Thymus (tissue), 11 donors: ENCODE results near the gene TMIE. TPM values are rescaled to one million over a fixed set of nuclear protein-coding genes. Genes with fewer than 3 reads are reported as not detected.
"Not testable (repeated sequence)": the region's sequence is repeated elsewhere in the genome, so short reads cannot be mapped to it uniquely, and the experiment has no call there.

Experiments
- DNase-seq, 9 donors: peaks; one replicate each; pipeline ENCODE4 v3.0.0-alpha.2; 2013; ENCODE audit warnings: low spot score in 9 of 9, low read depth in 6 of 9, missing footprints in 1 of 9
- H3K27ac ChIP-seq, 2 donors: one replicate each; pipeline ENCODE4 v1.5.1; 2013; ENCODE audit warnings: control low read depth in 1 of 2, low read depth in 1 of 2, low read length in 1 of 2, mild to moderate bottlenecking in 1 of 2, moderate library complexity in 1 of 2
- H3K27me3 ChIP-seq, 2 donors: one replicate each; pipeline ENCODE4 v1.5.1; 2013; ENCODE audit warnings: low read length in 1 of 2; ENCODE audit not compliant: control insufficient read depth in 2 of 2, insufficient read depth in 1 of 2
- H3K36me3 ChIP-seq, 2 donors: one replicate each; pipeline ENCODE4 v1.5.1; 2013; ENCODE audit warnings: low read length in 1 of 2, mild to moderate bottlenecking in 1 of 2, moderate library complexity in 1 of 2; ENCODE audit not compliant: control insufficient read depth in 2 of 2, insufficient read depth in 2 of 2
- H3K4me1 ChIP-seq, 2 donors: one replicate each; pipeline ENCODE4 v1.5.1; 2013; ENCODE audit warnings: low read length in 2 of 2; ENCODE audit not compliant: control insufficient read depth in 2 of 2, insufficient read depth in 2 of 2
- H3K4me3 ChIP-seq, 2 donors: one replicate each; pipeline ENCODE4 v1.5.1; 2013; ENCODE audit warnings: low read length in 2 of 2, control low read depth in 1 of 2, mild to moderate bottlenecking in 1 of 2
- H3K9me3 ChIP-seq, 2 donors: one replicate each; pipeline ENCODE4 v1.5.1; 2013; ENCODE audit warnings: low read length in 1 of 2, mild to moderate bottlenecking in 1 of 2; ENCODE audit not compliant: control insufficient read depth in 2 of 2, insufficient read depth in 1 of 2
- WGBS: extraction: QIAGEN DNeasy Blood & Tissue Kit; methylation state at CpG from one replicate; pipeline ENCODE4 v1.1.7; 2013; 5-methylcytosine and 5-hydroxymethylcytosine counted together
- polyA plus RNA-seq: library from polyadenylated mRNA; stranded (reverse); fragments of 200-250 nt; gene quantifications from one replicate; pipeline ENCODE4 v1.2.3, GENCODE V29; 2013
- total RNA-seq: library from RNA; stranded (reverse); fragments of 120-200 nt; gene quantifications from one replicate; pipeline ENCODE4 v1.2.4, GENCODE V29; 2013
- donor health status: healthy.

Gene TMIE
- total and polyA plus RNA-seq, 2 donors: 0.57 to 0.85 TPM

DNA sequence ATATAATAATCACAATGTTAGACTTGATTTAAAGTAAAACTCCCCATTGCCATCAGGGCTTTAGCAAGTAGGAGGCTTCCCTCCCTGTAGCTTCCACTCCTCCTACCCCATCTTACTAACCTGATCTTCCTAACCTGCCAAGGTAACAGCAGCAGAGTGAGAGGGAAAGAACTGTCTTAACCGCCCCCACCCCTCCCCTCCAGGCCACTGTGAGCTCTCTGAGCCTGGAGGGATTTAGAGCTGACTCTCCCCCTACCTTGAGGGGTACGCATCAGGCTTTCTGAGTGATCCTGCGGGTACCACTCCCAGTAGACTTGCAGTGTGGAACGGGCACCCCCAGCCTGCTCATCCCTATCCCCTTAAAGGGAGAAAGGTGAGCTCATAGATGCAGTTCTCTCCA is 27.8 kb downstream of the TMIE start:
- 95% methylated on average over 4 of the region's 4 CpGs for WGBS
- Histone ChIP-seq H3K27ac (no peak overlapping the region), H3K4me3 (no peak overlapping the region), H3K27me3 (peaks cover 0 to 12% of the 10 kb centered on the region in 2 donors), H3K36me3 (no peaks in the 10 kb centered on the region), H3K9me3 (no peaks in the 10 kb centered on the region), H3K4me1 (no peaks in the 10 kb centered on the region)
- DNase-seq: no peak

DNA sequence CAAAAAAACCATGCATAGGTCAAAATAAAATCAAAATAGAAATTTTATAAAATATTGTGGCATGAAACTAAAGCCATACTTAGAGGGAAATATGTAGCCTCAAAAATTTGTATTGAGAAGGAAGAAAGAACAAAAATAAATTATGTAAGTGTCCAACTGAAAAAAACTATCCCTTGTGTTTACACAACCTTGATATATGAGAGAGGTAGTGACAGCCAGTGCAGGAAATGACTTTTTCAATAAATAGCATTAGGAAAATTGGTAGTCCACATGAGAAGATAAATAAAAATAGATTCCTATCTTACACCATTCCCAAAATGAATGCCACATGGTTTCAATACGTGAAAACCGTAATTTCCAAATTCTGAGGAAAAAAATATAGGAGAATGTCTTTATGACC is 29.6 kb downstream of the TMIE start:
- DNase-seq: no peak
- Histone ChIP-seq H3K27ac (no peak overlapping the region), H3K9me3 (no peaks in the 10 kb centered on the region), H3K4me3 (no peak overlapping the region), H3K27me3 (peaks cover 0 to 13% of the 10 kb centered on the region in 2 donors), H3K36me3 (no peaks in the 10 kb centered on the region), H3K4me1 (no peaks in the 10 kb centered on the region)
- WGBS: 96% methylated on average over 2 of the region's 2 CpGs

DNA sequence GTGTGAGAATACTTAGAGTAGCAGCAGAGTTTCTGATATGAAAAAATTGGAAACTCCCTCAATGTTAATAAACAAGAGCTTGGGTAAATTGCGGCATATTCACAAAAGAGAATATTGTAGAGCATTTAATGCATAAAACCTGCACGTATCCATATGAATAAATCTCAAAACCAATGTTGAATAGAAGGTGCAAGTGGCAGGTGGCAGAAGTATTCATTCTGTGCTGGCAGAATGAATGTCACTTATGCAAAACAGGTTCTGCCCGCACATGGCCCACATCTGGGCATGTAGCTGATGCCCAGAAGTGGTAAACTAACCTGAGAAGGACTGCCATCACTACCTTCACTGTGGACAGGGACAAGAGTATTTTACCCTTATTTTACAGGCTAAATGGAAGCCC is 30.6 kb downstream of the TMIE start:
- Histone ChIP-seq H3K9me3 (no peaks in the 10 kb centered on the region), H3K36me3 (no peaks in the 10 kb centered on the region), H3K27ac (no peak overlapping the region), H3K27me3 (peaks cover 0 to 13% of the 10 kb centered on the region in 2 donors), H3K4me1 (peaks cover 5 to 8% of the 10 kb centered on the region in 2 donors), H3K4me3 (no peak overlapping the region)
- WGBS: 97% methylated on average over 3 of the region's 3 CpGs
- DNase-seq: no peak

DNA sequence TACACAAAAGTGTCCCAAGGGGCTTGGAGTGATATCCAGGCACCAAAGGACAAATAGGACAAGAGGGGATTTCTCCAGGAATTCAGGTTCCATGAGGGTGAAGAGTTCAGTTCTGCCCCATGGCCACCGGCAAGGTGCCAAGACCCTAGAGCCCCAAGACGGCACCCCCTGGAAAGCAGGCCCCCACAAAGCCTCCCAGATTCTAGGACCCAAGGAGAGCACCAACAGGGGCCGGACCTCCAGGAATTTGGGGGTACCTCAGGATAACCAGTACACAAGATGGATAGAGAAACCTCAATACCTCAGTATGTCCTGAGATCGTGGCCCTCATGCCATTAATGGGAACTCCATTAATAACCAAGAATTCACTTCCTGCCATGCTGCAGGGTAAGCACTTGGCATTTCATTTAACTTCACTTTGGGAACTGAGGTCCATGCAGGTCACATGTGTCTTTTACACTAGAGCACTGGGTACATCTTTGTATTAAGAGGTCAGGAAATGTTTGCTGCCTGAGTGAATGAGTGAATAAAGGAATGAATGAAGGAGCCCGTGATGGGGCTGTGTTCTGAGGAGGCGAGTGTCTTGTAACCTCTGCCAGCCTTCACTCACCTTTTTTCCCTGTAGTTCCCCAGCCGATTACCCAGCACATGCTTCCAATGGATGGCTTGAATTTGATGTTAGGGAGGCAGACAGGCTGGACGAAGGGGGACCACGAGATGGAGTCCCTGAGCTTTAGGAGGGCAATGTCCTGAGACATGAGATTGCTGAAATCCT is 32.0 kb downstream of the TMIE start:
- DNase-seq: no peak
- H3K9me3 ChIP-seq: no peaks in the 10 kb centered on the region
- H3K4me3 ChIP-seq: no peak overlapping the region
- H3K27me3 ChIP-seq: peaks cover 0 to 13% of the 10 kb centered on the region in 2 donors
- 86% methylated on average over 9 of the region's 9 CpGs for WGBS
- no peaks in the 10 kb centered on the region for H3K36me3 ChIP-seq
- H3K4me1 ChIP-seq: peaks cover 13 to 17% of the 10 kb centered on the region in 2 donors
- no peak overlapping the region for H3K27ac ChIP-seq

DNA sequence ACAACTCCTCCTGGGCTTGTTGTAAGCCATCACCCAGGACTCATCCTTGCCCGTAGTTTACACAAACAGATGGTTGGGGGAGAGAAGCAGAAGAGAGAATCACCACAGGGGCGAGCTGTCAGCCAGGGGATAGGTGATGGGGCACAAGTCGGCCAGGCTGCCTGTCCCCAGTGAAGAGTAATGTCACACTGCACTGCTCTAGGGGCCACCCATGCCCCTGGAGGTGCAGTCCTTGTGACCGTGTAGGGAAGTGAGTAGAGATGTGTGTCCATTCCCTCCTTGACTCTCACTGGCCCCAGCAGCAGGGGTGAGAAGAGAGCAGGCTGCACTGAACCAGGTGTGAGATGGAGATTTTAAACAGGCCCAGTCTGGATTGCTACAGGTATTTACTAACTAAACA is 33.6 kb downstream of the TMIE start:
- Histone ChIP-seq H3K27ac (no peak overlapping the region), H3K4me1 (peaks cover 13 to 17% of the 10 kb centered on the region in 2 donors), H3K27me3 (peaks cover 0 to 8% of the 10 kb centered on the region in 2 donors), H3K4me3 (no peak overlapping the region), H3K9me3 (no peaks in the 10 kb centered on the region), H3K36me3 (no peaks in the 10 kb centered on the region)
- 97% methylated on average over 4 of the region's 4 CpGs for WGBS
- DNase-seq: no peak

DNA sequence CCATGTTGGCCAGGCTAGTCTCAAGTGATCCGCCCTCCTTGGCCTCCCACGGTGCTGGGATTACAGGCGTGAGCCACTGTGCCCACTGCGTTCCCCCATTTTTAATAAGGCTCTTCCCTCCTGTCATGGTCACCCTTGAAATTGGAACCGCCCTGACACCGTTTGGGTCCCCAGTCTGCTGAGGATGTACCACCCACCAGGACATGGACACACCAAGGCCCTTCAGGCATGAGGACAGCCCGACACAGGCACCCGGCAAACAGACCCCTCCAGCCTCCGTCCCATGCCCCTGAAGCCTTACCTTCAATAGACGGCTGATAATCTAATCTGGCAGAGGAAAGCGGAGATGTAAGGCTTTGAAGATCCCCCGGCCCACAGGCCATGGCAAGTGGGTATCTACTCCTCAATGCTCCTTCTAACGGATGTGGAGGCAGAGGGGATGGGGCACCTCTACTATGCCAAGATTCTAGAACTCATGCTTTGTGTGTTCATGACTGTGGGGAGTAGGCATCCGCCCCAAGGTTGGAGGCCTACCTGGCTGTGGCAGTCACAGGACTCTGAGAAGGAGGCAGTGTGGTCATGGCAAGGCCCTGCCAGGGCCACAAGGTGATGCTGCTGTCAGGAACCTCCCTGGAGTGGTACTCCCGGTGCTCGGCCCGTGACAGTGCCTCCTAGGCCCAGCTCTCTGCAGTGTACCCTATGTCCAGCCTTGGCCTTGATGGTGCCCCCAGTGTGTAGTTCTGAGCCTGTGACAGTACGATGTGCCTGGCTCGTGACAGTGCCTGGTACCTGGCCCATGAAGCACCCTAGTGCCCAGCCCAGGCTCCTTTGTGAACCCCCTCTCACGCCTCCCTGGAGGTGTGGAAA is 35.0 kb downstream of the TMIE start:
- Histone ChIP-seq H3K9me3 (no peaks in the 10 kb centered on the region), H3K36me3 (no peaks in the 10 kb centered on the region), H3K27me3 (peaks cover 0 to 6% of the 10 kb centered on the region in 2 donors), H3K4me1 (peaks cover 13 to 17% of the 10 kb centered on the region in 2 donors), H3K4me3 (no peak overlapping the region), H3K27ac (no peak overlapping the region)
- 90% methylated on average over 20 of the region's 20 CpGs for WGBS
- no peak for DNase-seq

DNA sequence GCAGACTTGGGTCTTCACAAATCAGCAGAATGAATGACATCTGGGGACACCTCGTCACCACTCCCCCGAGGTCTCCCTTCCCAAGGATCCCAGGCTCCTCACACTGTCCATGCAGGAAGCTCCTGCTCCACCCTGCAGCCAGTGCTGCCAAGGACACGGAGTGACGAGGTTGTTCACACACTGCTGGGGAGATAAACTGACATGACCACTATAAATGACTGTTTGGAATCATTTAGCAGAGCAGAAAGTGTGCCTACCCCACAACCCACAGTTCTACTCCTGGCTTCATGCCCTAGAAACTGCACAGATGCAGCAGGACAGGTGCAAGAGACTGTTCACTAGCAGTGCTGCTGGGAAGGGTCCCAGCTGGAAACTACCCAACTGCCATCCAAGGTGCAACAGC is 36.1 kb downstream of the TMIE start:
- WGBS: 59% methylated on average over 4 of the region's 4 CpGs
- peak in 5 of 9 donors; percentile 8 to 57 (median 26) for DNase-seq
- no peaks in the 10 kb centered on the region for H3K36me3 ChIP-seq

DNA sequence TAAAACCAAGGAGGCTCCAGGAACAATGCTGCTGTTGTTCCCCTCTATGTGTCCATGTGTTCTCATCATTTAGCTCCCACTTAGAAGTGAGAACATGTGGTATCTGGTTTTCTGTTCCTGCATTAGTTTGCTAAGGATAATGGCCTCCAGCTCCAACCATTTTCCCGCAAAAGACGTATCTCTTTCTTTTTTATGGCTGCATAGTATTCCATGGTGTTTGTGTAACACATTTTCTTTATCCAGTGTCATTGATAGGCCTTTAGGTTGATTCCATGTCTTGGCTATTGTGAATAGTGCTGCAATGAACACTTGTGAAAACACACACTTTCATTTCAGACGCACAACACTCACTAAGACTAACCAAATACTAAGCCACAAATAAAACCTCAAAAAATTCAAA is 38.4 kb downstream of the TMIE start:
- not testable (repeated sequence) for DNase-seq, H3K9me3 ChIP-seq, H3K4me3 ChIP-seq, H3K27me3 ChIP-seq, H3K27ac ChIP-seq, H3K36me3 ChIP-seq
- WGBS: 99% methylated on average over 3 of the region's 3 CpGs
- H3K4me1 ChIP-seq: peaks cover 13 to 17% of the 10 kb centered on the region in 2 donors

More for the DNA sequence above, 36.1 kb downstream of the TMIE start:
- peaks cover 13 to 17% of the 10 kb centered on the region in 2 donors for H3K4me1 ChIP-seq
- H3K4me3 ChIP-seq: no peak overlapping the region
- H3K9me3 ChIP-seq: no peaks in the 10 kb centered on the region
- peak overlapping the region; percentile 47 to 67 for H3K27ac ChIP-seq
- H3K27me3 ChIP-seq: peaks cover 0 to 5% of the 10 kb centered on the region in 2 donors

DNA sequence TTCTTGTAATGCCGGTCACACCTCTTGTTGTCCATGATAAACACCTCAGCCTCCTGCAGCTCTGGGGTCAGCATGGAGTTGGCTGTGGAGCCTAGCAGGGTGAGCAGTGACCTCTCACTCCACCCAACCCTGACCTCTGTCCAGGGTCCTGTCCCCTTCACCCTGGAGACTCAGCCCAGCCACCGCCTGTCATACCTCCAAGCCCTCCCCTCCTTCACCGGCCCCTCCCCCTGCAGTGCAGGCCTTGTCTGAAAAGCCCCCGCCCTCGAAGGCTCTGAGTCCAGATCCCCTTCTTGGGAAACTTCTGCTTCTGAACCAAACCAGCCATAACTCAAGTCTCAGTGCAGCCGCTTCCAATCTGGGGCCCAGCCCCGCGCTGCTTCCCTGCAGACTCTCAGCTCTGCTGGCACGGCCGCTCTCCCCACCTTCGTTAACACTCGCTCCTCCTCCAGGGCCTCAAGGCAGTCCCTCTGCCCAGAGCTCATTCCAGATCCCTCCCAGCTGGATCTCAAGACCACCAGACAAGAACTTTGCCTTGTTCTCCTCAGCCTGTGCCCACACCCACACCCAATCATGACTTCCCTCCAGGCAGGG is 41.9 kb downstream of the TMIE start:
- H3K36me3 ChIP-seq: no peaks in the 10 kb centered on the region
- 85% methylated on average over 12 of the region's 12 CpGs for WGBS
- H3K27me3 ChIP-seq: no peaks in the 10 kb centered on the region
- no peak overlapping the region for H3K4me3 ChIP-seq
- DNase-seq: no peak
- no peak overlapping the region for H3K27ac ChIP-seq
- H3K4me1 ChIP-seq: no peaks in the 10 kb centered on the region
- H3K9me3 ChIP-seq: no peaks in the 10 kb centered on the region
